Frontal cortex (tissue), 4 donors: ENCODE results near the gene VPS18. TPM values are rescaled to one million over a fixed set of nuclear protein-coding genes. Genes with fewer than 3 reads are reported as not detected.
A peak's percentile ranks its signal among the peaks of the same experiment; 100 is the strongest.

Experiments
- DNase-seq, 2 donors: peaks; one replicate each; pipeline ENCODE4 v3.0.0; 2012; ENCODE audit warnings: low spot score in 2 of 2
- FAIRE-seq: peaks from 2 replicates; lab custom pipeline; 2012; peaks lifted over from hg19 to GRCh38; lab: Jason Lieb, UNC
- total RNA-seq: library from RNA; depleted of rRNA; stranded (reverse); fragments of >200 nt; gene quantifications from one replicate; pipeline ENCODE4 v1.2.3, GENCODE V29; 2014
- donor health status: control.
- donor health status: control.
- donor health status: control.

Gene VPS18
- total RNA-seq, 1 donor from 2014 or later, result 29.8 TPM

DNA sequence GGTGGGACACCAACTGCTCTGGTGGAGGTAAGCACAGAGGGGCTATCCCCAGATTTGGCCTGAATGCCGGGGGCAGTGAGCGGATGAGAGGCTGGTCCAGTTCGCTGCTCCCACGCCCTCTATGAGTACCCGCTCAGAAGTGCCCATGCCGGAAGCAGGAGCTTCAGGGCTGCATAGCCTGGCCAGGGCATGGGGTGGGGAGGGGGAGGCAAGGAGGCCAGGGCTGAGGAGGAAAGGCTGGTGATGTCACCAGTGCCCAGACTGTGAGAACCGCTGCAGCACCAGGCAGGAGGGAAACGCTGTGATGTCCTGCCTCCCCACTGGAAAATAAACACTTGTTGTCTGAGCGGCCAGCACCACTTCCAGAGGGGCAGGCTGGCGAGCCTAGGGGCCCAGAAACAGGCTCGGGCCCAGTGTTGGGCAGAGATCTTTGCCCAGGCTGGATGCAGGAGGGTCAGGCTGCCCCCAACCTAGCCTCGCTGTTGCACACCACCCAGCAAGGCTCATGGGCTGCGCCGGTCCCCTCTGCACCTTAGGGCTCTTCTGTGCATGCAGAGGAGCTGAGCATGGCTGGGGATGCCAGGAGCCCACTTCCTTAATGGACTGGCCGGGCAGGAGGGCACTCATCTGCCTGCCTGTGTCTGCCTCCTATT is 24.0 kb downstream of the VPS18 start:
- DNase-seq (no peak), FAIRE-seq (no peak)

DNA sequence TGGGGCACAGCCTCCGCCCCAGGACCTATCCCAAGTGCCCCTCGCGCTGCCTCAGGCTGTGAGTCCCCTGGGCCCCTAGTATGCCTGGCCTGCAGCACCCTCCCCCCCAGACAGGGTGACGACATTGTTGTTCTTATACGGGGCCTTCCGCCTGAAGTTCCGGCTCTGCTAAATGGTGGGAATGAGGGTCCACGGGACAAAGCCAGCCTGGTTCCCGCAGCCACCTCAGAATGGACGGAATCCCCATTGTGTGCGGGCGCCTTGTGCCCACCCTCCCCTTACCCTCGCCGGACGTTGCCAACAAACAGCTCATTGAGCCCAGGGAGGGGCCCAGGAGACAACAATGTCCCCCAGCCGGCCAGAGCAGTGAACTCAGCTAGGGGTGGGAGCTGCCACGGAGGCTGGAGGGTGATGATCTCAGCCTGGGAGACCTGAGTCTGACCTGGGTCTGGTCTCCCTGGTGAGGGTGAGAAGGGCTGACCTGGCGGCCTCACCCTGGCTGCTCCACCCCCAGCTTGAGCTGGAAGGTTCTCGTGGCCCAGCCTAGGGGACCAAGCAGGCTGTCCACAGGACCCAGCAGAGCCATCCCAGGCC is 24.6 kb downstream of the VPS18 start:
- DNase-seq (no peak), FAIRE-seq (no peak)

DNA sequence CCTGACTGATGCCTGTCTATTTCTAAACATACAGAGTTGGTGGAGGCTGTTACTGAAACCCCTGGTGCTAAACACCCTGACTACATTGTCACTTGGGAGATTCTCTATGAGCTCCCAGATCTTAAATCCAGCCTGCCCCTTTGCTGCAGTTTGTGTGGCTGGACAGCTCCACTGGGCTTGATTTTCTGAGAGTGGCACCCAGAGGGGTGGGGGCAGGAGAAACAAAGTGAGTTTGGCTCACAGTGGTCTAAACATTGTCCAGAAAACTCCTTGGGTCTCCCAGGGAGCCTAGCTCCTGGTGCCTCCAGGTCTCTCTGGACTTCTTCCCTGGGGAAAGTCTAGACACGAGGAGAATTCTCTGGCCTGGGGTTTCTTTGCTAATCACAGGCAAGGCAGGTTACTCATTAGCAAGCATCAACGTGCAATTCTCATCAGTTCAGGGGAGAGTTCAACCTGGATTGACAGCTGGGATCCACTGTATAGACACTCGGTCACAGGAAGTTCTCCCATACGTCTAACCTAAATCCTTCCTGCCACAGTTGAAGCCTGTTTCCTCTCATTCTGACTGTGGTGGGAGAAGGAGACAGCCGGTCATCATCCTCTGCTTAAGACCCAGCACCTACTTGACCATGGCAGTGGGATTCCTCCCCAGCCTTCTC is 27.8 kb downstream of the VPS18 start:
- DNase-seq, result no peak
- FAIRE-seq, result no peak

DNA sequence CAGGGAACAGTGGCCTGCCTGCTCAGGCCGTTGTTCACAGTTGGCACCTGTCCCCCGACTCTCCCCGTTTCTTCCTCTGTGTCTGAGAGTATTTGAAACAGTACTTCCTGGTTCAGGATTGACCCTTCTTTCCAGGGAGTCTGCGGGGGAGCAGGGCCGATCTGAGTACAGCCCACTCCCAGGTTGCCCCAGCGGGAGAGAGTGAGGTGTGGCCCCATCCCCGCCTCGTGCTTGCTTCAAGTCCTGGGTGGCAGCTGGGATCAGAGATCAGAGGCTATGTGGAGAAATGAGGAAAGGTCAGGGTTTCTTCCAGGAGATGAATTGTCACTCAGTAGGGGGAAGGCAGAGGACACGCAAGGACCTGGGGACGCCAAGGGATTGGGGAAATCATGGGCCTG is 28.4 kb downstream of the VPS18 start:
- DNase-seq, result no peak
- no peak for FAIRE-seq

DNA sequence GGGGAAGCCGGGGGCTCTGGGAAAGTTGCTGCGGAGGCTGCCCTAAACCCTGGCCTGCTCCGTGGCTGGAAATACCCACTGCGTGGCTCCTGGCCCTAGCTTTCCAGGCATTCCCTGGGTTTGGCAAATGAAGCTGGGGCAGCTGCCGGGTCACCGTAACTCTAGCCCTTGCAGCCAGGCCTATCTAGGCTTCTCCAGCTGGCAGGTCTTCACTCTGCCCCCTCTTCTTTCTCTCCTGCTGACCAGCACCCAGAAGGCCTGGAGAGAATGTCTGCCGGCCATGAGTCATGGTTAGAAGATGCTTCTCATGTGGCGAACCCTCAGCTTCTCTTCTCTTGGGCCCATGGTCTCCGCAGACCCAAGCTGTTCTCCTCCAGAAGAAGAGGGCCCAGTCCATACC is 29.3 kb downstream of the VPS18 start:
- DNase-seq (no peak), FAIRE-seq (no peak)

DNA sequence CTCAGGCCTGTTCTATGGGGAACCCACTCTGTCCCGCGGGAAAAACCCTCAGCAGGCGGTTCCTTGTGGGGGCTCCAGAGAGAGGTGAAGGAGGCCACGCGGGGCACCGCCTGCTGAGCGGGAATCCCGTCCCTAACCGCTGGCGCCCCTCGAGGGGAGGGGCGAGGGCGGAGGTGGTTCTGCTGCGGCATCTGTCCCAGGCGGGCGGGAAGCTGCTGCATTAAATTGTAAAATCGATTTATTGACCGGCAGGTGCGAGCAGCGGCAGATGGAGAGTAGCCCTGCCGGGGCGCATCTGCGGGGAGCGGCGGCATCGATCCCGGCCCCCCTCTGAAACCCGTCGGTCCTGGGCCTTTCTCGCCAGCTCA is 31.2 kb downstream of the VPS18 start:
- no peak for FAIRE-seq
- DNase-seq, result no peak

DNA sequence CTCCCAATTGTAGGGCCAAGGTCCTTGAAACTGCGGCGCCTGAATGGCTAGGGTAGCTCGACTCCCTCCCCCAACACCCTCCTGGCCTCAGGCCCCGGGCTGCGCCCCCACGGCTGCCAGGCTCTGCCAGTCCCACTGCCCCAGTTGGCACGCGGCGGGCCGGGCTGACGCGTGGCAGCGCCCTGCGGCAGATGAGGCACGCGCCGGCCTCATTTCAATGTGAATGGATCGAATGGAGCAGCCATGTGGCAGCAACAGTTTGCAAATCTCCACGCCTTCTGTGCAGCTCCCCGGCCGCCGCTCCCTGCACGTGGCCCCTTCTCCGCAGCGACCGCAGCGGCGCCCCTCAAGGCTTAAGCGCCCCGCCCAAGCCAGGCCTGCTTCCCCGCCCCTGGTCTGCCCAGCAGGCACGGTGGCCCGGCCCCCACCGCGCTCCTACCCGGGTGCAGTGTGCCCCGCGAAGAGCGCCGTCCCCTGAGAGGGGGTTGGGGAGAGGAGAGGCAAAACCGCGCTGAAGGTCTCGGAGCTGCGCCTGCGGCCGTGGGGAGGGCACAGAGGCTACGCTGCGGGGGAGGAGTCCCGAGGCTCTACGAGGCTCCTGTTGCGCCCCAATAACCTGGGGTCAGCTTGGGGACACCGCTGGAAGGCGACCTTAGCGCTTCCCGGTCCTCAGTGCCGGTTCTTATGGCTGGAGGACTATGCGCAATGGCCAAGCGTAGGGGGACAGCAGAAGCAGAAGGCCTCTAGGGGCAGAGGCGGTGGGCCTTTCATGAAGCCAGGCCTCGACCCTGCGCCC is 31.8 kb downstream of the VPS18 start:
- DNase-seq (peak; percentile 64 to 76), FAIRE-seq (no peak)

DNA sequence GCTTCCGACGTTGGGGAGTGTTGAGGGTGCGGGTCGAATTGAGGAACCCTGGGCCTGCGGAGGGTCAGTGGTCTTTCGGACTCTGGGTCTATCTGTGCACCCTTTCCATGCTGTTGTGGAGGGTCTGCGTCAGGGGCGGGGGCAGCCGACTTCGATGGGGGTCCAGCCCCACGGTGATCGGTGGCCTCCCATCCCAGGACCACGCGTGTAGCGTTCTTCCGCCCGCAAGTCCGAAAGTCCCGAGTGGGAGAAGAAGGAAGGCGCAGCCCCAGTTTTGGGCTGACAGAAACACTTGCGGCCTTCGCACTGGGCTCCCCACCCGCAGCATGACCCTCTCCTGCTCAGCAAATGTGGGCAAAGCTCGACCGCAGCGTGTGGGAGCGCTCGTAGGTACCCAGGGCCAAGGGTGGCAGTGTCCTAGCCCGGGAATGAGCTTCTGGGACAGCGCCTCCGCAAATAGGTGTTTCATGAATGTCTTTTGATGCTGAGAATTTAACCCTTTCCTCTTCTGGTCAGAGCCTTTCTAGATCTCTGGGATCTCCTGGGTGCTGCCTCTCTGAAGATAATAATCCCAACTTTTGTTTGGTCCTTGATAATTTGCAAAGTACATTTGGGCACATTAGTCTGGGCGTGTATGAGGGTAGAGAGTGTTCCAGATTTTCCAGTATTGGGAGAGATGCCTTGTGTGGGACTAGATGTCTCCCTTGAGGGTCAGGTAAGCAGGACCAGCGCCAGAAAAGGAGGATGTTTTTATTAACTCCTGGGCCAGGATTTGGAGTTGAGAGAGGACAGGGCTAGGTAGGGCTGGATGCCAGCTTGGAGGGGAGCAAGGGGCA is 32.6 kb downstream of the VPS18 start:
- DNase-seq, result no peak
- FAIRE-seq, result no peak

DNA sequence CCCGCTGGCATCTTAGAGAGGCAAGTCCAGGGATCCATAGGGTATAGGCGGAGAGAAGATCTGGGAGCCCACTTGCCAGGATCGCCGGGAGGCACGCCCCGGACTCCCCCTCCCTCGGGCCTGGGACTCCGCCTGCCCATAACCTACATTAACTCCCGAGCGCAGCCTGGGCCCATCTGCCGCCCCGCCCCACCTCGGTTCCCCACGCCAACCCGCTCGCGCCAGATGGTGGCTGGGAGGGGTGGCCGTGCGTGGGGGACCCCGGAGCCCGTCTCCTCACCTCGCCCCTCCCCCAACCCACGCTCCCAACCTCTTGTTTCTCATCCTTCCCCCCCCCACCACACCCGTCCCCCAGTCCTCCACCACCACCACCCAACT is 33.2 kb downstream of the VPS18 start:
- no peak for DNase-seq
- no peak for FAIRE-seq

DNA sequence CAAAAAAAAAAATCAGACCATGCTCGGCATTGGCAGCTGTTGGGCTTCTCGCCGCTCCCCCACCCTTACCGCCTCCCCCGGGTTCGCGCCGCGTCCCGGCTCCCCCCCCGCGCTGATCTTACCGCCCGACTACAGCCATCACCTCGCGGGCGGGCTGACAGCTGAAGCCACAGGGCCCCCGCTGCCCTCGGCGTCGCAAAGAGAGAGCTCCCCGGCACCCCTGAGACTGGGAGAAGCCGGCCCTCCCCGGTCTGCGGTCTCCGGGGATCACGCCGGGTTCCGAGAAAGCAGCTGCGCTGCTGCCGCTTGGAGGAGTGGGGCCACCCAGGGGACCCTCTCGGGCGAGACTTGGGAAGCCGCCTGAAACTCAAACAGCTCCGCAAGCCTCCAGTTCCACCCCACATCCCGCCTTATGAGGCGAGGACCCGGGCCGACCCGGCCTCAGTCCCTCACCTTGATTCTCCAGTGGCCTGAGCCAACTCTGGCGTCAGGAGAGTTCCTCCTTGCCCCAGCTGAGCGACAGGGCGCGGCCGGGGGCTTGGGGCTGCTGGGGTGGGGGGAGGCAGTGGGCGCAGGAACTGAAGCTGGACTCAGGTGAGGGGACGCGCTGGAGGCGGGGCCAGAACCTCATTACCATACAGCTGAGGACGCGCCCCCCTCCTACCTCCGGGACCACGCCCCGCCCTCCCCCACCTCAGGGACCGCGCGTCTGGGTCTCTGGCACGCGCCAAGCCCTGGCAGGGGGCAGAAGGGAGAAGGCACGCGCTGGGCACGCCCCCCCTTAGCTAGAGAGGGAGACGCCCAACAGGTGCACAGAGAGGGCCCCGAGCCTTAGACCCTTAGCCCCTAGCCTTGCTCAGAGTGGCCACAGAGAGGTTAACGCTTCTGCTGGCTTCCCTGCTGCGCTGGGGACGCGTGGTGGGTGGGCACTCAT is 33.9 kb downstream of the VPS18 start:
- DNase-seq (no peak), FAIRE-seq (no peak)

DNA sequence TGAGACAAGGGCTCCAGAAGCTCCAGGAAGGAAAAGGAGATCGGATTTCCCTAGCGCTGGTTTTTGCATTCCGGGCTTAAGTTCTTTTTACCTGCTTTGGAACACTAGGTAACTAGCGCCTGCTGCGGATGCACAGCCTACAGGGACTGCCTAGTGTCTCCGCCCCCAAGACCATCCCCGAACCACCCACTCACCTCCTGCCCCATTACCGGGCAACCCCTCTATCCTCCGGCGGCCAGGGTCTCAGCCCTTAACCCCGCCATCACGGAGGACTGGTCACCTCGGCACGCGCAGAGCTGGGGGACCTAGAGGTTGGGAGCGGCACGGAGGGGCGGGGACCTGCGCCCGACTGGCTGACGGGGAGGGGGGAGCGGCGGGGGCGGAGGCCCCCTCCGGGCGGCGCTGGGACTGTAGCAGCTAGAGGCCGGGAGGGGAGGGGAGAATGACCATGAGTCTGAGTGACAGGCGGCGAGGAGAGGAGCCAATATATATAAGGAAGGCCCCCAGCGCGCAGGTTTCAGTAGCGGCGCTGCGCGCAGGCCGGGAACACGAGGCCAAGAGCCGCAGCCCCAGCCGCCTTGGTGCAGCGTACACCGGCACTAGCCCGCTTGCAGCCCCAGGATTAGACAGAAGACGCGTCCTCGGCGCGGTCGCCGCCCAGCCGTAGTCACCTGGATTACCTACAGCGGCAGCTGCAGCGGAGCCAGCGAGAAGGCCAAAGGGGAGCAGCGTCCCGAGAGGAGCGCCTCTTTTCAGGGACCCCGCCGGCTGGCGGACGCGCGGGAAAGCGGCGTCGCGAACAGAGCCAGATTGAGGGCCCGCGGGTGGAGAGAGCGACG is 34.8 kb downstream of the VPS18 start, which contains the start of gene DLL4:
DLL4 (plus strand) TSS at position 520 of the 839 bp plus-strand sequence. CDS start 329 bp downstream, outside the sequence.
- DNase-seq (peak; percentile 58 to 78), FAIRE-seq (no peak)

DNA sequence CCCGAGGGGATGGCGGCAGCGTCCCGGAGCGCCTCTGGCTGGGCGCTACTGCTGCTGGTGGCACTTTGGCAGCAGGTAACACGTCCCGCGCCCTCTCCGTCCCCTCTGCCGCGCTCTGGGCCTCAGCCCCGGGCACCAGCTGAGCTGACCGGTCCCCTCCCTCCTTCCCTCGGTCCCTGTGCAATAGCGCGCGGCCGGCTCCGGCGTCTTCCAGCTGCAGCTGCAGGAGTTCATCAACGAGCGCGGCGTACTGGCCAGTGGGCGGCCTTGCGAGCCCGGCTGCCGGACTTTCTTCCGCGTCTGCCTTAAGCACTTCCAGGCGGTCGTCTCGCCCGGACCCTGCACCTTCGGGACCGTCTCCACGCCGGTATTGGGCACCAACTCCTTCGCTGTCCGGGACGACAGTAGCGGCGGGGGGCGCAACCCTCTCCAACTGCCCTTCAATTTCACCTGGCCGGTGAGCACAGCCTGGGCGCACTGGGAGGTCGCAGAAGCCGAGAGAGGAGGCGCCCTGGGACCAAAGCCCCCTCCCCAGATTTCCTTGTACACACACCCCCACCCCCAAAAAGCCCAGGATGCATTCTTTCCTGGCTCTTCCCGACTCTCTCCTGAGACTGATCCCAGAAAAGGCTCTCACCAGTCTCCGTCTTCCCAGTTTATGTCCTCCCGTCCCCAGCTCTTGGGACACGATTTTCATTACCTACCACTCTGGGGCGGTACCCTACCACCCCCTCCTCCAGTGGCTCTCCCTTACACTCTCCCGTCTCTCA is 35.6 kb downstream of the VPS18 start:
- no peak for FAIRE-seq
- no peak for DNase-seq

DNA sequence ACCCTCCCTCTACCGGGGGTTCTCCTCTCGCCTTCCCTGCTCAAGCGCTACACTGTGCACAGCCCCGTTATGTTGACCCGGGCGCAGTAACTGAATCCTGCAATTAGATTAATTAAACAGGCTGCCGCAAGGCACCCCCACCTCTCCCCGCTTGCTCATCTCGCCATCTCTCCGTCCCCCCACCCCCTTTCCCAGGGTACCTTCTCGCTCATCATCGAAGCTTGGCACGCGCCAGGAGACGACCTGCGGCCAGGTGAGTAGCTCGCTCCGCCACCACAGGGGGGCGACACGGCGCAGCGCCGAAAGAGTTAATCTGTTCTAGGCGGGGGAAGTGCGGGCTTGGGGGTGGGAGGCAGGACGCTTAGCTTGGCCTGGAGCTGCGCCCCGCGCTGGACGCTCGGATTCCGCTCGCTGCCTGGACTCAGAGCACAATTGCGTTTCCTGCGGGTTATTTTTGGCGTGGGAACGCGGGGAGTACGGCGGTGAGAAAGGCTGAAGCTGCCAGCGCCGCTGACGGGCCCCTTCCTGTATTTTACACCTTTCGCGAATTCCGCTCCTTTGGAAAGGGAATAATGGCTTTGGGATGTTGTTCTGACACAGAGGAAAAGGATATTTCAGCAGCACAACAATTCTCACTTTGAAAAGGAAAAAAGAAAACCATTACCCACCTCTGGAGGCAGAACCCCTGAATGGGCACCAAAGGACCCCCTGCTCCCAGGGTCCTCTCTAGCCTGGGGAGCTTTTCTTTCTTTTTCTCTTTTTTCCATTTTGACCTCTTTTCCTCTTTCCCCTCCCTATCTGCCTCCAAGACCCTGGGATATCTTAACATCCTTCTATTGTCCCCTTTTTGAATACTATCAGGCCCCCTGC is 36.4 kb downstream of the VPS18 start:
- FAIRE-seq, result no peak
- DNase-seq, result no peak

DNA sequence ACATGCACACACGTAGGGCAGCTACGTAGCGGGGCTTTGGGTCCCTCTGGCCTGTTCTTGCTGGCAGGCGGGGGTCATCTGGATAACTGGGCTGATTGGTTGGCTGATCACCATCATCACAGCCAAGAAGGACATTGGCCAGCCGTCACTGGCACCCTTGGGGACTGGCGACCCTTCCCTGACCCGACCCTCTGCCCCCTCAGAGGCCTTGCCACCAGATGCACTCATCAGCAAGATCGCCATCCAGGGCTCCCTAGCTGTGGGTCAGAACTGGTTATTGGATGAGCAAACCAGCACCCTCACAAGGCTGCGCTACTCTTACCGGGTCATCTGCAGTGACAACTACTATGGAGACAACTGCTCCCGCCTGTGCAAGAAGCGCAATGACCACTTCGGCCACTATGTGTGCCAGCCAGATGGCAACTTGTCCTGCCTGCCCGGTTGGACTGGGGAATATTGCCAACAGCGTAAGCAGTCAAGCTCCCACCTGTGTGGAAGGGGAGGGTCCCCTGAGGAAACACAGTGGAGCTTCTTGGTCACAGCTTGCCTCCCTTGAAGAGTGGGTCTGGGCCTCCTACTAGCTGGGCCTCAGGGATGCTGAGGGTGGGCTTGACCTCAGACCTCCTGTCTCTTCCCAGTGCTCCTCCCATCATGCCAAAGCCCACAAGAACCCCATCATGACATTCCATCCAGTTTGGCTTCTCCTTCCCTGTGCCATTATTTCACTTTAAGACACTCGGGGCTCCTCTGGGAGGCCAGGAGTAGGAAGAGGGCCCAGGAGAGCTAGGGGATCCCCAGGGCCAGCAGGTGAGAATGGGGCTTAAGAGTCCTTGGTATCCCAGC is 37.3 kb downstream of the VPS18 start:
- DNase-seq (no peak), FAIRE-seq (no peak)

DNA sequence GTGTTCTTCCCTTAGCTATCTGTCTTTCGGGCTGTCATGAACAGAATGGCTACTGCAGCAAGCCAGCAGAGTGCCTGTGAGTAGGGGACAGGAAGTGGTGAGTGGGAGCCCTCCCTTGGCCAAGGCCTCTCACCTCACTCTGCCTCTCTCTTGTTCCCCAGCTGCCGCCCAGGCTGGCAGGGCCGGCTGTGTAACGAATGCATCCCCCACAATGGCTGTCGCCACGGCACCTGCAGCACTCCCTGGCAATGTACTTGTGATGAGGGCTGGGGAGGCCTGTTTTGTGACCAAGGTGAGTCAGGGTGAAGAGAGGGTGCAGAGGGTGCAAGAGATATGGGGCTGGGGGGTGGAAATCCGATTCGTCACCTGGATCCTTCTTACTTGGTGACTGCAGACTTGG is 37.9 kb downstream of the VPS18 start:
- DNase-seq (no peak), FAIRE-seq (no peak)
